NCI-H82 treated with DMSO at 0.1 percent for 48 hours (cell line): ENCODE measurements around the gene CTXND1.

Experiments used
- DNase-seq: peaks from one replicate; lab custom pipeline; 2025; ENCODE audit not compliant: unreplicated experiment; lab: John Stamatoyannopoulos, UW

The CTXND1 gene

GRCh38 chr15:80183306-80183705 lies 68.7 kb downstream of the CTXND1 start:
- DNase-seq = no peak

GRCh38 chr15:80182611-80183261 lies 69.3 kb downstream of the CTXND1 start:
- no peak for DNase-seq

- DNase-seq = no peak
Observed at GRCh38 chr15:80180986-80181385, 71.0 kb downstream of the CTXND1 start.

GRCh38 chr15:80180468-80180867 lies 71.5 kb downstream of the CTXND1 start:
- no peak for DNase-seq

GRCh38 chr15:80179935-80180334 lies 72.1 kb downstream of the CTXND1 start:
- DNase-seq = no peak

GRCh38 chr15:80179025-80179759 lies 72.8 kb downstream of the CTXND1 start:
- no peak for DNase-seq

GRCh38 chr15:80177156-80177555 lies 74.9 kb downstream of the CTXND1 start:
- no peak for DNase-seq

- DNase-seq = no peak
Observed at GRCh38 chr15:80176443-80176842, 75.6 kb downstream of the CTXND1 start.

- no peak for DNase-seq
Observed at GRCh38 chr15:80175436-80175835, 76.6 kb downstream of the CTXND1 start.

- DNase-seq = no peak
Observed at GRCh38 chr15:80174017-80174746, 77.8 kb downstream of the CTXND1 start.

GRCh38 chr15:80173022-80173759 lies 78.8 kb downstream of the CTXND1 start:
- no peak for DNase-seq

- DNase-seq = no peak
Observed at GRCh38 chr15:80172401-80172800, 79.6 kb downstream of the CTXND1 start.

- no peak for DNase-seq
Observed at GRCh38 chr15:80171787-80172186, 80.2 kb downstream of the CTXND1 start.

- DNase-seq = no peak
Observed at GRCh38 chr15:80170596-80170995, 81.4 kb downstream of the CTXND1 start.

- no peak for DNase-seq
Observed at GRCh38 chr15:80169768-80170357, 82.2 kb downstream of the CTXND1 start.

- no peak for DNase-seq
Observed at GRCh38 chr15:80168421-80168820, 83.6 kb downstream of the CTXND1 start.

- DNase-seq = no peak
Observed at GRCh38 chr15:80167936-80168335, 84.1 kb downstream of the CTXND1 start.

GRCh38 chr15:80163897-80164296 lies 88.1 kb downstream of the CTXND1 start:
- DNase-seq = no peak

GRCh38 chr15:80163217-80163616 lies 88.8 kb downstream of the CTXND1 start:
- no peak for DNase-seq

- no peak for DNase-seq
Observed at GRCh38 chr15:80162059-80162554, 89.9 kb downstream of the CTXND1 start.
